GM13976 (cell line): ENCODE data around the gene CSRP1.

ENCODE experiments used
- DNase-seq: peaks from one replicate; pipeline ENCODE4 v3.0.0; 2012; ENCODE audit warnings: low spot score
- in situ Hi-C: fragments of 300-500 bp; cut with MboI; formaldehyde crosslinking; loops from one replicate; pipeline ENCODE4 v1.12.0; 2022; ENCODE audit warnings: low sequenced_read_pairs, mixed read lengths, inconsistent platforms; ENCODE audit not compliant: unreplicated experiment
- TF ChIP-seq, protein P1 (sequence below): IDR thresholded peaks from 2 replicates; pipeline ENCODE4 v1.5.1; 2012; ENCODE audit warnings: borderline replicate concordance, mild to moderate bottlenecking; ENCODE audit not compliant: insufficient read depth; ENCODE audit errors: extremely low read depth, missing control alignments, control extremely low read depth

Gene CSRP1

DNA sequence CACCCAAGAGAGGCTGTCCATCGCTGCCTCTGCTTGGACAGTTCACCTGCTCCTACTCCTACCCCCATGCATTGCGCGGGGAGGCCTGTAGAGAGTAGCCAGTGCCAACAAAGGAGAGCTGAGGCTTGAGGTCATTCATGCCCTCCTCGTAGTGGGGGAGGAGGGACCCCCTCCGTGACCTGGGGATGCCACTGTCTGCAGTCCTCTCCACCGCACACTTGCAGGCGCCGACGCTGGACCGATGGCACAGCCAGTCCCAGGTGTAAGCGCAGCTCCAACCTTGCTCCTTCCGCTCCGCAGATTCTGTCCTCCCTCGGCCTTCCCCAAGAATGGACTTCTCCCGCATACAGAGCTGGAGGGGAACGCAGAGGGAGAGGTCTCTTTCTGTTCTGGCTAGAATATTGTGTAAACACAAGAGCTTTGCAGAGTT lies 37.3 kb downstream of the CSRP1 start:
- in situ Hi-C loops = no loop called here
- no peak for DNase-seq
- TF ChIP-seq, protein P1, sequence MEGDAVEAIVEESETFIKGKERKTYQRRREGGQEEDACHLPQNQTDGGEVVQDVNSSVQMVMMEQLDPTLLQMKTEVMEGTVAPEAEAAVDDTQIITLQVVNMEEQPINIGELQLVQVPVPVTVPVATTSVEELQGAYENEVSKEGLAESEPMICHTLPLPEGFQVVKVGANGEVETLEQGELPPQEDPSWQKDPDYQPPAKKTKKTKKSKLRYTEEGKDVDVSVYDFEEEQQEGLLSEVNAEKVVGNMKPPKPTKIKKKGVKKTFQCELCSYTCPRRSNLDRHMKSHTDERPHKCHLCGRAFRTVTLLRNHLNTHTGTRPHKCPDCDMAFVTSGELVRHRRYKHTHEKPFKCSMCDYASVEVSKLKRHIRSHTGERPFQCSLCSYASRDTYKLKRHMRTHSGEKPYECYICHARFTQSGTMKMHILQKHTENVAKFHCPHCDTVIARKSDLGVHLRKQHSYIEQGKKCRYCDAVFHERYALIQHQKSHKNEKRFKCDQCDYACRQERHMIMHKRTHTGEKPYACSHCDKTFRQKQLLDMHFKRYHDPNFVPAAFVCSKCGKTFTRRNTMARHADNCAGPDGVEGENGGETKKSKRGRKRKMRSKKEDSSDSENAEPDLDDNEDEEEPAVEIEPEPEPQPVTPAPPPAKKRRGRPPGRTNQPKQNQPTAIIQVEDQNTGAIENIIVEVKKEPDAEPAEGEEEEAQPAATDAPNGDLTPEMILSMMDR = no peak

DNA sequence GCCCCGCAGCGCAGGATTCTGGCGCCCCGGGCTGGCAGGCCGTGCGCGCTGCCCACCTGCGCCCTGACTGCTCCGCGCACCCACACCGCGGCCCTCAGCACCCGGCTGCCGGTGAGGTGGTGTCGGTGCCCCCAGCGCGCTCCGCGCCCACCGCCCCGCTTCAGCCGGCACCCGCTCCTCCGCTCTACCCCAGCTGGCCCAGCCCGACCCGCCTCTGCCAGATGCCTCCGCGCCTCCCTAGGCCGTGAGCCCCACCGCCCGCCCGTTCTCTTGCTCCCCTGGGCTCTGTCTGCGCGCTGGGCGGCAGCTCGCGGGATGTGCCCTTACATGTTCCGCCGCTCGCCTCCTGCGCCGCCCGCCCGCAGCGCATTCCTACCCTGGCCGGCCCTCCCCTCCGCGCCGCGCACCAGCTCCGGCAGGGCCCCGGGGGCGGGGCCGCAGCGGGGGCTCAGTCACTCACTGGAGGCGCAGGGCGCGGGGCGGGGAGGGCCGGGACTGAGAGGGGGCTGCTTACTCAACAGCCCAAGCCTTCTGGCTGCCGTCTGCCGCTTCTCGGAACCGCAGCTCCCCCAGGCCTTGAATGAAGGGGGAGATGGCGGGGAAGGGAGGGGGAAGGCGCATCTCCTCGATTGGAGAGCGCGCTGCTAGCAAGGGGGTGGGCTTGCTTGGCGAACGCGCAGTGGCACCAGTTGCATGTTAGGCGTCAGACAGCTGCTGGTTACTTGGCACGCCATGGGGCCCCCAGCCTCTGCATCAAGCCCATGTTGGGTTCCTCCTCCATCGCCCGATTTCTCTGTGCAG lies 37.9 kb downstream of the CSRP1 start, which contains the start of gene PHLDA3:
Gene PHLDA3 (minus strand): TSS at position 345 of the 801 bp plus-strand sequence. CDS start 402 bp downstream, outside the sequence.
- TF ChIP-seq, protein P1 = no peak
- DNase-seq = peak; percentile 86
- in situ Hi-C loops = no loop called here

DNA sequence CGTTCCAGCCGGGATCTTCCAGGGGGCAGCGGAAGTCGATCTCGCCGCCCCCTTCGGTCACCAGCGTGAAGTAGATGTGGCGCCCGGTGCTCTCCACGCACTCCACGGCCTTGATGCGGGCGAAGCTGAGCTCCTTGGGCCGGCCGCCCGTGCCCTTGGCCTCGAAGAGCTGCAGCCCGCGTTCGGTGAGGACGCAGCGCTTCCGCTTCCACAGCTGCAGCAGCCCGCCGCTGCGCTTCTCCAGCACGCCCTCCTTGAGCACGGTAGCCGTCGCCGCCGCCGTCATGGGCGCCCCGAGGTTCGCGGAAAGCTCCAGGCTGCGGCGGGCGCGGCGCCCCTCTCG lies 38.5 kb downstream of the CSRP1 start:
- in situ Hi-C loops = no loop called here
- TF ChIP-seq, protein P1 = no peak
- DNase-seq = peak; percentile 75

DNA sequence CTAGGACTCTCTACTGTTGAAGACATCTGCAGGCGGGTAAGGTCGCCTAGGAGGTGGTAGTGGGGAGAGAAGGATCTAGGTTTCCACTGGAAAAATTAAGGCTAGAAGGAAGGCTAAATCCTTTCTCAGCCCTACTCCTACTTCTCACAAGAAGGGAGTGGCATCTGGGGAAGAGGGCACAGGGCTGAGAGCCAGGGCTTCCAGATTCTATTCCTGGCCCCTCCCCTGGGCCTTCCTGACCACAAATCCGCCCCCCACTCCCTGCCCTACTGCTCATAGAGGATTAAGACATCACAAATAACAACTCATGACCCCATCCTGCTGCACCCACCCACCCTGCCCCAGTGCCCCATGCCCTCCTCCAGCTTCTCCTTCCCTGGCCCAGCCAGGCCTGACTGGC lies 40.4 kb downstream of the CSRP1 start:
- TF ChIP-seq, protein P1 = no peak
- in situ Hi-C loops = no loop called here
- DNase-seq = no peak

DNA sequence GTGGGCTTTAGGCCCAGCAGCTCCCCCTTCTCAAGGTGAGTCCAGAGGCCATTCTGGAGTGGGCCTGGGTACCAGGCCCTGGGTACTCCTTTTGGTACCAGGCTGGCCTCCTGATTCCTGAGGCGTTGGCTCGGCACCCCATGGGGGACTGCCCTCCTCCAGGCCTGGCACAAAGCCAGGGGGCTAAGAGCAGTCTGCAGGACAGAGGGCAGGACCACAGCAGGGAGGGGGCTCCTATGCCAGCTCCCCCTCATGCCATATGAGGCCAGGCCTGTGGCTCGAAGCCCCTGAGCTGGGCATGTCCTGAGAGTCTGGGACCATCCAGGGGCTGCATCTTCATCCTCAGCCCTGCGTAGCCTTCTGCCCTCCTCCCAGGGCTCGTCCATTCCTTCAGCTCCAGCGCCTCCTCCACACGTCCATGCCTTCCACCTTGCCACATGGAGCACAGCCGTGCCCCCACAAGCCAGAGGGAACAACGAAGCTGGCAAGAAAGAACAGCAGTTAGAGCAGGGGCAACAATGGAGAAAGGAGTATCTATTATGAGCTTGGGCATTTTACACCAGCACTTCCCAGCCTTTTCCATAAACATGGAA lies 41.1 kb downstream of the CSRP1 start:
- in situ Hi-C loops = no loop called here
- no peak for DNase-seq
- TF ChIP-seq, protein P1 = no peak

DNA sequence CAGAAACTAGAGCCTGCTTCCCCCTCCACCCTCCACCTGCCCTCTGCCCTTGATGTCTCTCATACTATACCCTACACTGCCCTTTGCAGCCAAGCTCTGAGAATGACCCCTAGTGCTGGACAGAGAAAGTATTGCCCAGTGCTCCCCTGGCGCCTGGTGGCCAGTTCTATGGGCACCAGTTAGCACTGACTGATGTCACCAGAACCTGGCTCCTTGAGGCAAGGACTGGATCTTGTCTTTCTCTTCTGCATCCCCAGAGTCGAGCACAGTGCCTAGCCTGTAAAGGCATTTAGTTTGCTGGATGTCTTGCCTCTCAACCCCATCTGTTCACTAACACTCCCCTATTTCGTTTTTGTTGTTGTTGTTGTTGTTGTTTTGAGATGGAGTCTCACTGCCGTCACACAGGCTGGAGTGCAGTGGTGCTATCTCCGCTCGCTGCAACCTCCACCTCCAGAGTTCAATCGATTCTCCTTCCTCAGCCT lies 43.8 kb downstream of the CSRP1 start:
- no peak for DNase-seq
- in situ Hi-C loops = no loop called here
- TF ChIP-seq, protein P1 = peak; percentile 10
